ENCODE measurements around the gene PHACTR1. TPM values are rescaled to one million over a fixed set of nuclear protein-coding genes. Genes with fewer than 3 reads are reported as not detected.

Gene PHACTR1
- total RNA-seq, 1 donor = 0.43 TPM

GRCh38 chr6:13166916-13167315 is 450.3 kb downstream of the PHACTR1 start:
- TF ChIP-seq CTCF (IDR thresholded peaks at IDR 0.05; ENCODE audit: insufficient read depth, low read depth, low read length) = no peak
- DNase-seq (ENCODE audit: low read depth) = no peak
- no peak overlapping the region for H3K4me3 ChIP-seq (ENCODE audit: low read depth, low read length)

GRCh38 chr6:13172291-13172690 is 455.7 kb downstream of the PHACTR1 start:
- no peak overlapping the region for H3K4me3 ChIP-seq (ENCODE audit: low read depth, low read length)
- no peak for TF ChIP-seq CTCF (IDR thresholded peaks at IDR 0.05; ENCODE audit: insufficient read depth, low read depth, low read length)
- no peak for DNase-seq (ENCODE audit: low read depth)

- H3K4me3 ChIP-seq (ENCODE audit: low read depth, low read length) = no peak overlapping the region
- no peak for TF ChIP-seq CTCF (IDR thresholded peaks at IDR 0.05; ENCODE audit: insufficient read depth, low read depth, low read length)
- no peak for DNase-seq (ENCODE audit: low read depth)
These were observed 458.5 kb downstream of the PHACTR1 start for GRCh38 chr6:13175087-13175486.

- no peak for TF ChIP-seq CTCF (IDR thresholded peaks at IDR 0.05; ENCODE audit: insufficient read depth, low read depth, low read length)
- no peak for DNase-seq (ENCODE audit: low read depth)
- H3K4me3 ChIP-seq (ENCODE audit: low read depth, low read length) = no peak overlapping the region
These were observed 459.2 kb downstream of the PHACTR1 start for GRCh38 chr6:13175759-13176158.

GRCh38 chr6:13177664-13178063 is 461.1 kb downstream of the PHACTR1 start:
- H3K4me3 ChIP-seq (ENCODE audit: low read depth, low read length) = no peak overlapping the region
- DNase-seq (ENCODE audit: low read depth) = no peak
- TF ChIP-seq CTCF (IDR thresholded peaks at IDR 0.05; ENCODE audit: insufficient read depth, low read depth, low read length) = no peak

GRCh38 chr6:13178107-13178506 is 461.5 kb downstream of the PHACTR1 start:
- no peak overlapping the region for H3K4me3 ChIP-seq (ENCODE audit: low read depth, low read length)
- TF ChIP-seq CTCF (IDR thresholded peaks at IDR 0.05; ENCODE audit: insufficient read depth, low read depth, low read length) = no peak

GRCh38 chr6:13180538-13180937 is 464.0 kb downstream of the PHACTR1 start:
- no peak for DNase-seq (ENCODE audit: low read depth)
- no peak for TF ChIP-seq CTCF (IDR thresholded peaks at IDR 0.05; ENCODE audit: insufficient read depth, low read depth, low read length)
- no peak overlapping the region for H3K4me3 ChIP-seq (ENCODE audit: low read depth, low read length)

More at GRCh38 chr6:13178107-13178506, 461.5 kb downstream of the PHACTR1 start:
- DNase-seq (ENCODE audit: low read depth) = no peak
